Neural progenitor cell (in vitro differentiated cells): ENCODE measurements around the gene TMCC3. TPM values are rescaled to one million over a fixed set of nuclear protein-coding genes. Genes with fewer than 3 reads are reported as not detected.

ENCODE experiments used
- DNase-seq: peaks from one replicate; pipeline ENCODE4 v3.0.0-alpha.2; 2016; ENCODE audit warnings: low spot score
- H2AFZ ChIP-seq: fragments of 200-600 bp; sonication (generic); replicated peaks from 2 replicates; pipeline ENCODE4 v1.6.1; 2016; ENCODE audit warnings: antibody characterized with exemption
- H3F3A ChIP-seq: fragments of 200-600 bp; sonication (generic); 2 replicates; pipeline ENCODE4 v1.6.1; 2016; ENCODE audit warnings: antibody characterized with exemption, low read depth
- H3K27ac ChIP-seq: fragments of 200-600 bp; sonication (generic); 2 replicates; pipeline ENCODE4 v1.5.1; 2016; ENCODE audit warnings: mild to moderate bottlenecking
- H3K27me3 ChIP-seq: fragments of 200-600 bp; sonication (generic); 2 replicates; pipeline ENCODE4 v1.6.1; 2016; ENCODE audit warnings: mild to moderate bottlenecking, moderate library complexity
- H3K36me3 ChIP-seq: fragments of 200-600 bp; sonication (generic); 2 replicates; pipeline ENCODE4 v1.5.1; 2016
- H3K4me1 ChIP-seq: fragments of 200-600 bp; sonication (generic); 2 replicates; pipeline ENCODE4 v1.6.1; 2016; ENCODE audit warnings: mixed run types
- H3K4me2 ChIP-seq: fragments of 200-600 bp; sonication (generic); 2 replicates; pipeline ENCODE4 v1.6.1; 2016
- H3K4me3 ChIP-seq: fragments of 200-600 bp; sonication (generic); 2 replicates; pipeline ENCODE4 v1.5.1; 2016
- H3K79me2 ChIP-seq: fragments of 200-600 bp; sonication (generic); 2 replicates; pipeline ENCODE4 v1.6.1; 2016; ENCODE audit warnings: low read depth
- H3K9ac ChIP-seq: fragments of 200-600 bp; sonication (generic); 2 replicates; pipeline ENCODE4 v1.6.1; 2016
- H3K9me3 ChIP-seq: fragments of 200-600 bp; sonication (generic); 2 replicates; pipeline ENCODE4 v1.5.1; 2016; ENCODE audit warnings: low read depth
- H4K20me1 ChIP-seq: fragments of 200-600 bp; sonication (generic); 2 replicates; pipeline ENCODE4 v1.6.1; 2016; ENCODE audit warnings: low read depth
- H3K27ac Mint-ChIP-seq: 3 replicates; pipeline ENCODE4 v1.8.0; 2021; ENCODE audit warnings: mixed read lengths
- H3K27me3 Mint-ChIP-seq: 2 replicates; pipeline ENCODE4 v1.8.0; 2022; ENCODE audit warnings: low read depth, mild to moderate bottlenecking, inconsistent platforms, moderate library complexity, mixed read lengths; ENCODE audit not compliant: insufficient read depth
- H3K36me3 Mint-ChIP-seq: 3 replicates; pipeline ENCODE4 v1.8.0; 2021; ENCODE audit warnings: mixed read lengths
- H3K4me1 Mint-ChIP-seq: 3 replicates; pipeline ENCODE4 v1.8.0; 2021; ENCODE audit warnings: mixed read lengths
- H3K4me3 Mint-ChIP-seq: 3 replicates; pipeline ENCODE4 v1.8.0; 2021; ENCODE audit warnings: mild to moderate bottlenecking, moderate library complexity, mixed read lengths
- H3K9me3 Mint-ChIP-seq: 3 replicates; pipeline ENCODE4 v1.8.0; 2020; ENCODE audit warnings: mixed read lengths
- CTCF ChIP-seq: fragments of 200-600 bp; sonication (generic); IDR thresholded peaks from 2 replicates; pipeline ENCODE4 v1.5.1; 2017; ENCODE audit warnings: antibody characterized with exemption, mild to moderate bottlenecking
- EZH2 ChIP-seq: fragments of 200-600 bp; sonication (generic); IDR thresholded peaks from 2 replicates; pipeline ENCODE4 v1.6.1; 2017; ENCODE audit warnings: antibody characterized with exemption, mild to moderate bottlenecking, moderate library complexity
- EZH2phosphoT487 ChIP-seq: fragments of 200-600 bp; sonication (generic); IDR thresholded peaks from 2 replicates; pipeline ENCODE4 v1.6.1; 2017; ENCODE audit warnings: antibody characterized with exemption
- total RNA-seq: library from RNA; depleted of rRNA; stranded (reverse); fragments of >200 nt; gene quantifications from 2 replicates; pipeline ENCODE4 v1.2.3, GENCODE V29; 2015; ENCODE audit warnings: low replicate concordance

The TMCC3 gene
- total RNA-seq, 1 donor from 2014 or later: 9.5 TPM

GRCh38 chr12:94563286-94563685 lies 87.1 kb downstream of the TMCC3 start:
- no peak overlapping the region for H3K27ac ChIP-seq
- no peak overlapping the region for H3K27ac Mint-ChIP-seq
- peaks cover 4% of the 10 kb centered on the region for H3K27me3 Mint-ChIP-seq
- H3K36me3 ChIP-seq: no peaks in the 10 kb centered on the region
- DNase-seq: no peak
- H3K4me3 ChIP-seq: no peak overlapping the region
- no peaks in the 10 kb centered on the region for H3F3A ChIP-seq
- no peaks in the 10 kb centered on the region for H3K9me3 Mint-ChIP-seq
- H3K9me3 ChIP-seq: no peaks in the 10 kb centered on the region
- no peak overlapping the region for H3K4me3 Mint-ChIP-seq
- peaks cover 23% of the 10 kb centered on the region for H3K4me1 Mint-ChIP-seq
- H2AFZ ChIP-seq: no peak overlapping the region
- no peaks in the 10 kb centered on the region for H3K36me3 Mint-ChIP-seq
- H3K4me1 ChIP-seq: peaks cover 12% of the 10 kb centered on the region
- no peak overlapping the region for H3K9ac ChIP-seq
- no peaks in the 10 kb centered on the region for H4K20me1 ChIP-seq
- no peaks in the 10 kb centered on the region for H3K79me2 ChIP-seq
- no peaks in the 10 kb centered on the region for H3K27me3 ChIP-seq
- no peak overlapping the region for H3K4me2 ChIP-seq
- TF ChIP-seq CTCF: no peak
- TF ChIP-seq EZH2phosphoT487: no peak
- TF ChIP-seq EZH2: no peak

GRCh38 chr12:94561943-94562411 lies 88.4 kb downstream of the TMCC3 start:
- H3F3A ChIP-seq: no peaks in the 10 kb centered on the region
- no peaks in the 10 kb centered on the region for H3K36me3 ChIP-seq
- Mint-ChIP-seq H3K4me3 (no peak overlapping the region), H3K36me3 (no peaks in the 10 kb centered on the region), H3K27me3 (peaks cover 4% of the 10 kb centered on the region), H3K27ac (peak overlapping the region; percentile 70), H3K4me1 (peaks cover 23% of the 10 kb centered on the region), H3K9me3 (no peaks in the 10 kb centered on the region)
- no peaks in the 10 kb centered on the region for H3K27me3 ChIP-seq
- H3K27ac ChIP-seq: no peak overlapping the region
- H2AFZ ChIP-seq: no peak overlapping the region
- H3K4me2 ChIP-seq: no peak overlapping the region
- no peak overlapping the region for H3K9ac ChIP-seq
- peaks cover 12% of the 10 kb centered on the region for H3K4me1 ChIP-seq
- H3K79me2 ChIP-seq: no peaks in the 10 kb centered on the region
- DNase-seq: no peak
- TF ChIP-seq CTCF (no peak), EZH2 (no peak), EZH2phosphoT487 (no peak)
- H3K4me3 ChIP-seq: no peak overlapping the region
- H3K9me3 ChIP-seq: no peaks in the 10 kb centered on the region
- H4K20me1 ChIP-seq: no peaks in the 10 kb centered on the region

- Mint-ChIP-seq H3K9me3 (peaks cover 2% of the 10 kb centered on the region), H3K4me1 (peaks cover 23% of the 10 kb centered on the region), H3K36me3 (no peaks in the 10 kb centered on the region), H3K4me3 (peak overlapping the region; percentile 52), H3K27me3 (peaks cover 4% of the 10 kb centered on the region), H3K27ac (peak overlapping the region; percentile 76)
- Histone ChIP-seq H3F3A (no peaks in the 10 kb centered on the region), H3K27me3 (no peaks in the 10 kb centered on the region), H3K27ac (no peak overlapping the region), H3K79me2 (no peaks in the 10 kb centered on the region), H3K9ac (no peak overlapping the region), H3K4me1 (peaks cover 12% of the 10 kb centered on the region), H4K20me1 (no peaks in the 10 kb centered on the region), H2AFZ (peak overlapping the region; percentile 23), H3K4me2 (peak overlapping the region; percentile 57), H3K9me3 (no peaks in the 10 kb centered on the region), H3K36me3 (no peaks in the 10 kb centered on the region), H3K4me3 (peak overlapping the region; percentile 7)
- no peak for TF ChIP-seq CTCF
- no peak for TF ChIP-seq EZH2phosphoT487
- TF ChIP-seq EZH2: no peak
- DNase-seq: peak; percentile 52
Observed at GRCh38 chr12:94560431-94561221, 89.7 kb downstream of the TMCC3 start.
